Esophagus squamous epithelium (tissue), 5 donors: ENCODE data around the gene ZFAND3. TPM values are rescaled to one million over a fixed set of nuclear protein-coding genes. Genes with fewer than 3 reads are reported as not detected.

ENCODE experiments used
- DNase-seq: peaks from one replicate; lab custom pipeline; 2025; lab: John Stamatoyannopoulos, UW
- H3K27ac ChIP-seq, 4 donors: fragments of 200-600 bp; sonication (generic); one replicate each; pipeline ENCODE4 v1.5.1; 2016 to 2019; ENCODE audit warnings: mild to moderate bottlenecking in 1 of 4
- H3K27me3 ChIP-seq, 4 donors: fragments of 200-600 bp; sonication (generic); 1 replicate in 3 of 4; 2 replicates in 1 of 4; pipeline versions ENCODE4 v1.5.1 to v1.6.0; 2017 to 2021; ENCODE audit warnings: antibody characterized with exemption in 1 of 4
- H3K36me3 ChIP-seq, 3 donors: fragments of 200-600 bp; sonication (generic); one replicate each; pipeline ENCODE4 v1.5.1; 2016 to 2019
- H3K4me1 ChIP-seq, 3 donors: fragments of 200-600 bp; sonication (generic); one replicate each; pipeline ENCODE4 v1.5.1; 2017 to 2019
- H3K4me3 ChIP-seq, 4 donors: fragments of 200-600 bp; sonication (generic); 1 replicate in 3 of 4; 2 replicates in 1 of 4; pipeline ENCODE4 v1.5.1; 2016 to 2019; ENCODE audit warnings: mild to moderate bottlenecking in 2 of 4, moderate library complexity in 1 of 4
- H3K9me3 ChIP-seq, 3 donors: fragments of 200-600 bp; sonication (generic); one replicate each; pipeline ENCODE4 v1.5.1; 2016 to 2019
- POLR2A ChIP-seq, 4 donors: fragments of 450-650 bp; IDR thresholded peaks; one replicate each; pipeline ENCODE4 v1.6.1; 2017; ENCODE audit warnings: antibody characterized with exemption in 4 of 4, mild to moderate bottlenecking in 4 of 4, moderate library complexity in 3 of 4
- WGBS, 2 donors: methylation state at CpG; one replicate each; pipeline ENCODE4 v1.1.5; 2018; 5-methylcytosine and 5-hydroxymethylcytosine counted together
- intact Hi-C: fragments of 100-400 bp; cut with DNase I; formaldehyde crosslinking; loops from one replicate; pipeline ENCODE4 v1.15.0; 2022
- total RNA-seq, 4 donors: library from RNA; depleted of rRNA; stranded (reverse); fragments of >200 nt; gene quantifications; one replicate each; pipeline ENCODE4 v1.1.0, GENCODE V29; 2016
- TF ChIP-seq, protein P1 (sequence below), 6 experiments: fragments of 450-650 bp in 4 of 6; fragments of 200-600 bp in 2 of 6; sonication (generic) in 2 of 6; IDR thresholded peaks; one replicate each; pipeline ENCODE4 v1.5.1; 2016 to 2019; ENCODE audit warnings: antibody characterized with exemption in 6 of 6, mild to moderate bottlenecking in 4 of 6, moderate library complexity in 4 of 6
- donor health status: DM: yes; HTN: yes; CAD: no.

The ZFAND3 gene
- total RNA-seq, 4 donors from 2014 or later = 15.7 to 23.8 (median 20.9) TPM

GRCh38 chr6:38188677-38189335 is 369.3 kb downstream of the ZFAND3 start:
- H3K9me3 ChIP-seq = no peaks in the 10 kb centered on the region
- 92 to 99% methylated on average over 12 of the region's 14 CpGs for WGBS, 2 donors
- no peak for DNase-seq
- H3K27ac ChIP-seq = no peak overlapping the region
- no peaks in the 10 kb centered on the region for H3K4me1 ChIP-seq
- intact Hi-C loops = loop anchor here (10.0 kb wide), 1 partner anchor 286 kb away; no protein-coding TSS in a partner anchor
- H3K27me3 ChIP-seq = no peaks in the 10 kb centered on the region
- H3K36me3 ChIP-seq = peaks cover 0 to 14% (median 0%) of the 10 kb centered on the region in 3 donors
- TF ChIP-seq, protein P1, sequence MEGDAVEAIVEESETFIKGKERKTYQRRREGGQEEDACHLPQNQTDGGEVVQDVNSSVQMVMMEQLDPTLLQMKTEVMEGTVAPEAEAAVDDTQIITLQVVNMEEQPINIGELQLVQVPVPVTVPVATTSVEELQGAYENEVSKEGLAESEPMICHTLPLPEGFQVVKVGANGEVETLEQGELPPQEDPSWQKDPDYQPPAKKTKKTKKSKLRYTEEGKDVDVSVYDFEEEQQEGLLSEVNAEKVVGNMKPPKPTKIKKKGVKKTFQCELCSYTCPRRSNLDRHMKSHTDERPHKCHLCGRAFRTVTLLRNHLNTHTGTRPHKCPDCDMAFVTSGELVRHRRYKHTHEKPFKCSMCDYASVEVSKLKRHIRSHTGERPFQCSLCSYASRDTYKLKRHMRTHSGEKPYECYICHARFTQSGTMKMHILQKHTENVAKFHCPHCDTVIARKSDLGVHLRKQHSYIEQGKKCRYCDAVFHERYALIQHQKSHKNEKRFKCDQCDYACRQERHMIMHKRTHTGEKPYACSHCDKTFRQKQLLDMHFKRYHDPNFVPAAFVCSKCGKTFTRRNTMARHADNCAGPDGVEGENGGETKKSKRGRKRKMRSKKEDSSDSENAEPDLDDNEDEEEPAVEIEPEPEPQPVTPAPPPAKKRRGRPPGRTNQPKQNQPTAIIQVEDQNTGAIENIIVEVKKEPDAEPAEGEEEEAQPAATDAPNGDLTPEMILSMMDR (IDR thresholded peaks at IDR 0.05) = no peak
- TF ChIP-seq POLR2A (IDR thresholded peaks at IDR 0.05) = no peak
- H3K4me3 ChIP-seq = no peak overlapping the region

DNA sequence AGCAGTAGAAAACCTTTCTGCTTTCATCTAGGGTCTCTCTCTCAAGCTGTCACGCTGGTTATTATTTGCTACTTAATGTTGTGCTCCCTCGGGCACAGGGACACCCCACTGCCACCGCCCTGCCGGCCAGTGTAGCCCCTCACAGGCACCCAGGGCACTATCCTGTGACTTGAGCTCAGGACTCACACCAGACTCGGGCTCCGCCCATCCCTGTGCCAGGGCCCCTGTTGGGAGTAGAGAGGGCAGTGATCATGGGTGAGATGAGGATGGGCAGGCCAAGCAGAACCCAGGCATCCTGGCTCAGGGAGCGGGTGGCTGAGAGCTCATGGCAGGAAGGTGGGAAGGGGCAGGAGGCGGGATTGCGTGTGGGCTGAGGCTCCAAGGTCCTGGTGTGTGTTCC is 371.9 kb downstream of the ZFAND3 start:
- Histone ChIP-seq H3K27ac (no peak overlapping the region), H3K36me3 (peaks cover 0 to 8% (median 0%) of the 10 kb centered on the region in 3 donors), H3K4me1 (no peaks in the 10 kb centered on the region), H3K4me3 (no peak overlapping the region), H3K27me3 (no peaks in the 10 kb centered on the region), H3K9me3 (no peaks in the 10 kb centered on the region)
- TF ChIP-seq, protein P1 (IDR thresholded peaks at IDR 0.05) = no peak
- TF ChIP-seq POLR2A (IDR thresholded peaks at IDR 0.05) = no peak
- intact Hi-C loops = no loop called here
- DNase-seq = no peak
- 86 to 95% methylated on average over 6 to 8 of the region's 9 CpGs for WGBS, 2 donors

GRCh38 chr6:38192011-38192410 is 372.5 kb downstream of the ZFAND3 start:
- H3K27me3 ChIP-seq = no peaks in the 10 kb centered on the region
- 76 to 90% methylated on average over 5 to 6 of the region's 9 CpGs for WGBS, 2 donors
- H3K4me3 ChIP-seq = no peak overlapping the region
- no peak for DNase-seq
- no peaks in the 10 kb centered on the region for H3K4me1 ChIP-seq
- peaks cover 0 to 8% (median 0%) of the 10 kb centered on the region in 3 donors for H3K36me3 ChIP-seq
- no peak overlapping the region for H3K27ac ChIP-seq
- no peaks in the 10 kb centered on the region for H3K9me3 ChIP-seq
- TF ChIP-seq, protein P1 (IDR thresholded peaks at IDR 0.05) = no peak
- TF ChIP-seq POLR2A (IDR thresholded peaks at IDR 0.05) = no peak
- intact Hi-C loops = no loop called here

DNA sequence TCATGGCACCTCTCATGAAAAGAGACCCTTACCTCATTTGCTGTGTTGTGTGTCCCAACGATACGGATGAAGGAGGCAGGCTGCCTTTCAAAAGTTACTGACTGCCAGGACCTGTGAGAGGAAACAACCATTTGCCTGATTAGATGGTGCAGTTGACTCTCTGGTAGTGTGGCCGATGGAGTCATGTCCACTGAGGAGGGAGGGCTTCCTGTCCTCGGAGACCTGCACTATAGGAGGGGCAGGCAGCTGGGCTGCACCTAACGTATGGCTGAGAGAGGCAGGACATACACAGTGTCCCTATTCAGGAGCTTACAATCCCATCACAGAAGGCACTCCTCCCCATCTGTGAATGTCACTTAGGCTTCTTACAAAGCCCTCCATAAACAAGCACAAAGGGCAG is 373.0 kb downstream of the ZFAND3 start:
- TF ChIP-seq, protein P1 (IDR thresholded peaks at IDR 0.05) = no peak
- no peak for TF ChIP-seq POLR2A (IDR thresholded peaks at IDR 0.05)
- Histone ChIP-seq H3K4me3 (no peak overlapping the region), H3K4me1 (no peaks in the 10 kb centered on the region), H3K9me3 (no peaks in the 10 kb centered on the region), H3K27me3 (no peaks in the 10 kb centered on the region), H3K36me3 (peaks cover 0 to 8% (median 0%) of the 10 kb centered on the region in 3 donors), H3K27ac (no peak overlapping the region)
- intact Hi-C loops = no loop called here
- DNase-seq = no peak
- 85 to 94% methylated on average over 2 to 5 of the region's 5 CpGs for WGBS, 2 donors

- no peak for DNase-seq
- H3K36me3 ChIP-seq = peaks cover 0 to 8% (median 0%) of the 10 kb centered on the region in 3 donors
- TF ChIP-seq, protein P1 (IDR thresholded peaks at IDR 0.05) = no peak
- TF ChIP-seq POLR2A (IDR thresholded peaks at IDR 0.05) = no peak
- no peak overlapping the region for H3K4me3 ChIP-seq
- 83 to 97% methylated on average over 6 to 7 of the region's 7 CpGs for WGBS, 2 donors
- H3K9me3 ChIP-seq = no peaks in the 10 kb centered on the region
- no peaks in the 10 kb centered on the region for H3K4me1 ChIP-seq
- intact Hi-C loops = no loop called here
- H3K27ac ChIP-seq = no peak overlapping the region
- no peaks in the 10 kb centered on the region for H3K27me3 ChIP-seq
These were observed 373.5 kb downstream of the ZFAND3 start for GRCh38 chr6:38193051-38193450.
